Peyer's patch (tissue), 4 donors: ENCODE data around the gene ATP13A2. TPM values are rescaled to one million over a fixed set of nuclear protein-coding genes. Genes with fewer than 3 reads are reported as not detected.

ENCODE experiments used
- DNase-seq, 3 donors: peaks; one replicate each; pipeline ENCODE4 v3.0.0-alpha.2; 2017 to 2019
- H3K27ac ChIP-seq, 4 donors: fragments of 200-600 bp; sonication (generic); one replicate each; pipeline ENCODE4 v1.5.1; 2016 to 2019
- H3K27me3 ChIP-seq, 2 donors: fragments of 200-600 bp; sonication (generic); one replicate each; pipeline ENCODE4 v1.5.1; 2019
- H3K36me3 ChIP-seq, 3 donors: fragments of 200-600 bp; sonication (generic); one replicate each; pipeline ENCODE4 v1.5.1; 2016 to 2019
- H3K4me1 ChIP-seq, 4 donors: fragments of 200-600 bp; sonication (generic); one replicate each; pipeline ENCODE4 v1.5.1; 2016 to 2019
- H3K4me3 ChIP-seq, 4 donors: fragments of 200-600 bp; sonication (generic); 1 replicate in 3 of 4; 2 replicates in 1 of 4; pipeline ENCODE4 v1.5.1; 2016 to 2019; ENCODE audit warnings: mild to moderate bottlenecking in 1 of 4
- H3K9me3 ChIP-seq, 4 donors: fragments of 200-600 bp; sonication (generic); one replicate each; pipeline ENCODE4 v1.5.1; 2016 to 2019; ENCODE audit warnings: mild to moderate bottlenecking in 1 of 4
- CTCF ChIP-seq, 6 experiments: fragments of 450-650 bp in 4 of 6; fragments of 200-600 bp in 2 of 6; sonication (generic) in 1 of 6; IDR thresholded peaks; one replicate each; pipeline ENCODE4 v1.5.1; 2017 to 2019; ENCODE audit warnings: antibody characterized with exemption in 6 of 6, mild to moderate bottlenecking in 3 of 6, moderate library complexity in 1 of 6
- POLR2A ChIP-seq, 2 donors: fragments of 450-650 bp; IDR thresholded peaks; one replicate each; pipeline ENCODE4 v1.5.1; 2017; ENCODE audit warnings: antibody characterized with exemption in 2 of 2, mild to moderate bottlenecking in 2 of 2, moderate library complexity in 2 of 2
- total RNA-seq, 4 donors: library from RNA; depleted of rRNA; stranded (reverse); fragments of >200 nt; gene quantifications; one replicate each; pipeline ENCODE4 v1.1.0, GENCODE V29; 2016

Gene ATP13A2
- total RNA-seq, 4 donors from 2014 or later = 20.6 to 58.0 (median 44.5) TPM

- Histone ChIP-seq H3K4me3 (no peak overlapping the region), H3K27ac (no peak overlapping the region), H3K27me3 (no peaks in the 10 kb centered on the region), H3K9me3 (no peaks in the 10 kb centered on the region), H3K4me1 (no peaks in the 10 kb centered on the region), H3K36me3 (peaks cover 0 to 100% (median 5%) of the 10 kb centered on the region in 3 donors)
- TF ChIP-seq CTCF (IDR thresholded peaks at IDR 0.05) (no peak), POLR2A (IDR thresholded peaks at IDR 0.05) (no peak)
- peak in 1 of 3 donors; percentile 4 for DNase-seq
These were observed 11.4 kb upstream of the ATP13A2 start for GRCh38 chr1:17023102-17023501.

GRCh38 chr1:17021896-17022295 is 10.2 kb upstream of the ATP13A2 start:
- peak in 2 of 3 donors; percentile 20 to 32 for DNase-seq
- Histone ChIP-seq H3K36me3 (peaks cover 0 to 91% (median 5%) of the 10 kb centered on the region in 3 donors), H3K27ac (no peak overlapping the region), H3K27me3 (no peaks in the 10 kb centered on the region), H3K4me1 (no peaks in the 10 kb centered on the region), H3K4me3 (no peak overlapping the region), H3K9me3 (no peaks in the 10 kb centered on the region)
- TF ChIP-seq POLR2A (IDR thresholded peaks at IDR 0.05) (no peak), CTCF (IDR thresholded peaks at IDR 0.05) (no peak)

- H3K4me3 ChIP-seq = no peak overlapping the region
- H3K27ac ChIP-seq = no peak overlapping the region
- DNase-seq = peak in 1 of 3 donors; percentile 15
- no peaks in the 10 kb centered on the region for H3K4me1 ChIP-seq
- H3K36me3 ChIP-seq = peaks cover 0 to 77% (median 5%) of the 10 kb centered on the region in 3 donors
- no peaks in the 10 kb centered on the region for H3K9me3 ChIP-seq
- no peaks in the 10 kb centered on the region for H3K27me3 ChIP-seq
- TF ChIP-seq POLR2A (IDR thresholded peaks at IDR 0.05) (no peak), CTCF (IDR thresholded peaks at IDR 0.05) (no peak)
These were observed 8.8 kb upstream of the ATP13A2 start for GRCh38 chr1:17020502-17020901.

GRCh38 chr1:17018849-17019248 is 7.1 kb upstream of the ATP13A2 start:
- Histone ChIP-seq H3K36me3 (peaks cover 0 to 60% (median 5%) of the 10 kb centered on the region in 3 donors), H3K4me3 (no peak overlapping the region), H3K9me3 (no peaks in the 10 kb centered on the region), H3K4me1 (no peaks in the 10 kb centered on the region), H3K27me3 (no peaks in the 10 kb centered on the region), H3K27ac (no peak overlapping the region)
- no peak for TF ChIP-seq CTCF (IDR thresholded peaks at IDR 0.05)
- no peak for TF ChIP-seq POLR2A (IDR thresholded peaks at IDR 0.05)
- DNase-seq = peak in 1 of 3 donors; percentile 23

- no peak overlapping the region for H3K4me3 ChIP-seq
- H3K27me3 ChIP-seq = no peaks in the 10 kb centered on the region
- H3K9me3 ChIP-seq = no peaks in the 10 kb centered on the region
- no peak for TF ChIP-seq POLR2A (IDR thresholded peaks at IDR 0.05)
- no peak for TF ChIP-seq CTCF (IDR thresholded peaks at IDR 0.05)
- H3K4me1 ChIP-seq = no peaks in the 10 kb centered on the region
- peaks cover 0 to 46% (median 3%) of the 10 kb centered on the region in 3 donors for H3K36me3 ChIP-seq
- peak in 1 of 3 donors; percentile 10 for DNase-seq
- H3K27ac ChIP-seq = no peak overlapping the region
These were observed 5.7 kb upstream of the ATP13A2 start for GRCh38 chr1:17017435-17017834.

GRCh38 chr1:17016317-17016661 is 4.6 kb upstream of the ATP13A2 start:
- H3K27me3 ChIP-seq = no peaks in the 10 kb centered on the region
- DNase-seq = no peak
- no peaks in the 10 kb centered on the region for H3K9me3 ChIP-seq
- TF ChIP-seq POLR2A (IDR thresholded peaks at IDR 0.05) (no peak), CTCF (IDR thresholded peaks at IDR 0.05) (no peak)
- no peak overlapping the region for H3K4me3 ChIP-seq
- H3K27ac ChIP-seq = no peak overlapping the region
- H3K36me3 ChIP-seq = peaks cover 0 to 35% (median 0%) of the 10 kb centered on the region in 3 donors
- peaks cover 0 to 5% (median 0%) of the 10 kb centered on the region in 4 donors for H3K4me1 ChIP-seq
